Astrocyte (in vitro differentiated cells and primary cell): Measurements from ENCODE around the gene TMEM108. TPM values are rescaled to one million over a fixed set of nuclear protein-coding genes. Genes with fewer than 3 reads are reported as not detected.

Experiments
- DNase-seq: peaks from one replicate; pipeline ENCODE4 v3.0.0-alpha.2; 2010; ENCODE audit warnings: low read depth
- FAIRE-seq: peaks from 2 replicates; lab custom pipeline; 2011; peaks lifted over from hg19 to GRCh38; lab: Jason Lieb, UNC
- H2AFZ ChIP-seq: 2 replicates; pipeline ENCODE4 v1.6.0; 2012; ENCODE audit warnings: low read depth, low read length, inconsistent platforms
- H3K27ac ChIP-seq: 2 replicates; pipeline ENCODE4 v1.5.1; 2011; ENCODE audit warnings: low read depth, low read length, inconsistent platforms
- H3K27me3 ChIP-seq: 2 replicates; pipeline ENCODE4 v1.6.0; 2011; ENCODE audit warnings: low read length, inconsistent platforms; ENCODE audit not compliant: insufficient read depth
- H3K36me3 ChIP-seq: 2 replicates; pipeline ENCODE4 v1.5.1; 2011; ENCODE audit warnings: low read length, inconsistent platforms; ENCODE audit not compliant: insufficient read depth
- H3K4me1 ChIP-seq: 2 replicates; pipeline ENCODE4 v1.5.1; 2011; ENCODE audit warnings: low read length, inconsistent platforms; ENCODE audit not compliant: insufficient read depth
- H3K4me2 ChIP-seq: 2 replicates; pipeline ENCODE4 v1.6.0; 2012; ENCODE audit warnings: low read length, inconsistent platforms
- H3K4me3 ChIP-seq: 2 replicates; pipeline ENCODE4 v1.5.1; 2011; ENCODE audit warnings: low read depth, mild to moderate bottlenecking, low read length, inconsistent platforms; ENCODE audit not compliant: insufficient read depth
- H3K79me2 ChIP-seq: 2 replicates; pipeline ENCODE4 v1.6.0; 2012; ENCODE audit warnings: mild to moderate bottlenecking, low read length, inconsistent platforms; ENCODE audit not compliant: insufficient read depth
- H3K9ac ChIP-seq: 2 replicates; pipeline ENCODE4 v1.6.0; 2012; ENCODE audit warnings: mild to moderate bottlenecking, low read length, inconsistent platforms
- H3K9me3 ChIP-seq: 2 replicates; pipeline ENCODE4 v1.5.1; 2012; ENCODE audit warnings: low read depth, mild to moderate bottlenecking, low read length, inconsistent platforms; ENCODE audit not compliant: insufficient read depth
- H4K20me1 ChIP-seq: 2 replicates; pipeline ENCODE4 v1.6.0; 2012; ENCODE audit warnings: low read length, inconsistent platforms; ENCODE audit not compliant: insufficient read depth
- H3K27ac Mint-ChIP-seq: one replicate; pipeline ENCODE4 v1.8.0; 2021; ENCODE audit warnings: mild to moderate bottlenecking, mixed read lengths; ENCODE audit not compliant: unreplicated experiment
- H3K27me3 Mint-ChIP-seq: one replicate; pipeline ENCODE4 v1.8.0; 2021; ENCODE audit warnings: low read depth, mixed read lengths; ENCODE audit not compliant: unreplicated experiment
- H3K36me3 Mint-ChIP-seq: one replicate; pipeline ENCODE4 v1.8.0; 2021; ENCODE audit warnings: low read depth, mixed read lengths; ENCODE audit not compliant: unreplicated experiment
- H3K4me1 Mint-ChIP-seq: one replicate; pipeline ENCODE4 v1.8.0; 2021; ENCODE audit warnings: low read depth, mixed read lengths; ENCODE audit not compliant: unreplicated experiment
- H3K4me3 Mint-ChIP-seq: one replicate; pipeline ENCODE4 v1.8.0; 2021; ENCODE audit warnings: mild to moderate bottlenecking, moderate library complexity, mixed read lengths; ENCODE audit not compliant: unreplicated experiment
- H3K9me3 Mint-ChIP-seq: one replicate; pipeline ENCODE4 v1.8.0; 2021; ENCODE audit warnings: mild to moderate bottlenecking, mixed read lengths; ENCODE audit not compliant: unreplicated experiment
- CTCF ChIP-seq: IDR thresholded peaks from 2 replicates; pipeline ENCODE4 v1.5.1; 2011; ENCODE audit warnings: low read depth, mild to moderate bottlenecking, inconsistent platforms, low read length, moderate library complexity; ENCODE audit not compliant: insufficient read depth
- EZH2 ChIP-seq: IDR thresholded peaks from 2 replicates; pipeline ENCODE4 v1.6.1; 2012; ENCODE audit warnings: mild to moderate bottlenecking, low read length, inconsistent platforms; ENCODE audit not compliant: insufficient read depth
- total RNA-seq: library from RNA; stranded (reverse); gene quantifications from 2 replicates; pipeline ENCODE4 v1.2.1, GENCODE V29; 2021

TMEM108 gene
- total RNA-seq, 1 donor from 2014 or later, result 5.6 TPM

GRCh38 chr3:133371676-133372075 lies 333.5 kb downstream of the TMEM108 start:
- Mint-ChIP-seq H3K9me3 (no peaks in the 10 kb centered on the region), H3K27me3 (no peaks in the 10 kb centered on the region), H3K36me3 (no peaks in the 10 kb centered on the region), H3K4me3 (no peak overlapping the region), H3K4me1 (no peaks in the 10 kb centered on the region), H3K27ac (no peak overlapping the region)
- Histone ChIP-seq H3K9ac (no peak overlapping the region), H2AFZ (no peak overlapping the region), H3K4me1 (no peaks in the 10 kb centered on the region), H3K36me3 (no peaks in the 10 kb centered on the region), H3K27ac (no peak overlapping the region), H3K79me2 (no peaks in the 10 kb centered on the region), H4K20me1 (no peaks in the 10 kb centered on the region), H3K4me3 (no peak overlapping the region), H3K9me3 (no peaks in the 10 kb centered on the region), H3K4me2 (no peak overlapping the region), H3K27me3 (no peaks in the 10 kb centered on the region)
- DNase-seq (no peak), FAIRE-seq (no peak)
- TF ChIP-seq EZH2 (no peak), CTCF (no peak)

GRCh38 chr3:133374708-133375402 lies 336.7 kb downstream of the TMEM108 start:
- H3K4me1 Mint-ChIP-seq, result no peaks in the 10 kb centered on the region
- no peaks in the 10 kb centered on the region for H3K27me3 ChIP-seq
- H3K9me3 ChIP-seq, result no peaks in the 10 kb centered on the region
- no peaks in the 10 kb centered on the region for H3K36me3 Mint-ChIP-seq
- no peaks in the 10 kb centered on the region for H4K20me1 ChIP-seq
- no peak overlapping the region for H3K4me3 ChIP-seq
- H3K9me3 Mint-ChIP-seq, result no peaks in the 10 kb centered on the region
- no peak overlapping the region for H3K27ac Mint-ChIP-seq
- no peak overlapping the region for H3K27ac ChIP-seq
- TF ChIP-seq CTCF (no peak), EZH2 (no peak)
- no peaks in the 10 kb centered on the region for H3K4me1 ChIP-seq
- H3K4me2 ChIP-seq, result no peak overlapping the region
- no peak overlapping the region for H3K4me3 Mint-ChIP-seq
- no peak for FAIRE-seq
- no peaks in the 10 kb centered on the region for H3K79me2 ChIP-seq
- no peak overlapping the region for H3K9ac ChIP-seq
- no peak overlapping the region for H2AFZ ChIP-seq
- no peaks in the 10 kb centered on the region for H3K36me3 ChIP-seq
- no peaks in the 10 kb centered on the region for H3K27me3 Mint-ChIP-seq
- DNase-seq, result no peak

- H2AFZ ChIP-seq, result no peak overlapping the region
- H3K9ac ChIP-seq, result no peak overlapping the region
- H3K9me3 Mint-ChIP-seq, result no peaks in the 10 kb centered on the region
- TF ChIP-seq CTCF, result no peak
- no peak for TF ChIP-seq EZH2
- no peak overlapping the region for H3K27ac ChIP-seq
- no peak overlapping the region for H3K4me2 ChIP-seq
- H3K27ac Mint-ChIP-seq, result no peak overlapping the region
- no peaks in the 10 kb centered on the region for H3K4me1 ChIP-seq
- H4K20me1 ChIP-seq, result no peaks in the 10 kb centered on the region
- H3K36me3 Mint-ChIP-seq, result no peaks in the 10 kb centered on the region
- no peaks in the 10 kb centered on the region for H3K9me3 ChIP-seq
- no peak for FAIRE-seq
- no peaks in the 10 kb centered on the region for H3K4me1 Mint-ChIP-seq
- no peak overlapping the region for H3K4me3 Mint-ChIP-seq
- H3K4me3 ChIP-seq, result no peak overlapping the region
- no peaks in the 10 kb centered on the region for H3K27me3 ChIP-seq
- DNase-seq, result no peak
- H3K36me3 ChIP-seq, result no peaks in the 10 kb centered on the region
- no peaks in the 10 kb centered on the region for H3K27me3 Mint-ChIP-seq
- H3K79me2 ChIP-seq, result no peaks in the 10 kb centered on the region
These were observed 337.2 kb downstream of the TMEM108 start for GRCh38 chr3:133375403-133375745.
